SK-N-SH (cell line): ENCODE measurements around the gene TOMT. TPM values are rescaled to one million over a fixed set of nuclear protein-coding genes. Genes with fewer than 3 reads are reported as not detected.

ENCODE experiments used
- CTCF ChIA-PET: fragments of 300-600, 350-600 bp; formaldehyde crosslinking; extraction: SDS; loops from one replicate; lab custom pipeline; 2021; lab: Yijun Ruan, JAX
- POLR2A ChIA-PET: fragments of 350-600 bp; sonication (Branson Sonifier 250); formaldehyde crosslinking; extraction: SDS; loops from one replicate; lab custom pipeline; 2020; ENCODE audit warnings: antibody characterized with exemption, inconsistent platforms; lab: Yijun Ruan, JAX
- DNase-seq: peaks from one replicate; pipeline ENCODE4 v3.0.0; 2012
- H2AFZ ChIP-seq: fragments of 200-600 bp; sonication (generic); 2 replicates; pipeline ENCODE4 v1.8.1; 2016; ENCODE audit warnings: antibody characterized with exemption, mild to moderate bottlenecking, low read depth
- H3F3A ChIP-seq: fragments of 200-600 bp; sonication (generic); replicated peaks from 2 replicates; pipeline ENCODE3; 2016; ENCODE audit warnings: antibody characterized with exemption, mild to moderate bottlenecking; ENCODE audit not compliant: insufficient read depth
- H3K27ac ChIP-seq, 2 experiments: fragments of 200-500 bp in 1 of 2; fragments of 200-600 bp in 1 of 2; sonication (Bioruptor generic) in 1 of 2; sonication (generic), shearing (Covaris generic) in 1 of 2; 2 replicates each; pipeline versions ENCODE4 v1.5.1 to v1.6.1; 2014 to 2016; ENCODE audit warnings: low read depth in 2 of 2, inconsistent platforms in 1 of 2, low read length in 1 of 2, mild to moderate bottlenecking in 1 of 2, mixed read lengths in 1 of 2
- H3K27me3 ChIP-seq: fragments of 200-600 bp; sonication (generic), shearing (Covaris generic); 2 replicates; pipeline ENCODE4 v1.6.1; 2016; ENCODE audit warnings: mixed run types; ENCODE audit not compliant: insufficient read depth
- H3K36me3 ChIP-seq, 2 experiments: fragments of 200-500 bp in 1 of 2; fragments of 200-600 bp in 1 of 2; sonication (Bioruptor generic) in 1 of 2; sonication (generic) in 1 of 2; replicated peaks in 1 of 2; 2 replicates each; pipeline versions ENCODE3 to v1.5.1; 2014 to 2016; ENCODE audit warnings: low read length in 1 of 2, mild to moderate bottlenecking in 1 of 2; ENCODE audit not compliant: insufficient read depth in 2 of 2, control insufficient read depth in 1 of 2
- H3K4me1 ChIP-seq, 2 experiments: fragments of 200-500 bp in 1 of 2; fragments of 200-600 bp in 1 of 2; sonication (Bioruptor generic) in 1 of 2; sonication (generic), shearing (Covaris generic) in 1 of 2; 2 replicates each; pipeline versions ENCODE4 v1.5.1 to v1.6.1; 2014 to 2016; ENCODE audit warnings: low read depth in 1 of 2, low read length in 1 of 2, mixed run types in 1 of 2; ENCODE audit not compliant: insufficient read depth in 2 of 2, control insufficient read depth in 1 of 2
- H3K4me2 ChIP-seq: fragments of 200-600 bp; sonication (generic), shearing (Covaris generic); 2 replicates; pipeline ENCODE4 v1.6.1; 2017; ENCODE audit warnings: mixed run types
- H3K4me3 ChIP-seq, 2 experiments: fragments of 200-500 bp in 1 of 2; fragments of 200-600 bp in 1 of 2; sonication (Bioruptor generic) in 1 of 2; sonication (generic), shearing (Covaris generic) in 1 of 2; 2 replicates each; pipeline versions ENCODE4 v1.5.1 to v1.8.1; 2014 to 2016; ENCODE audit warnings: low read depth in 2 of 2, inconsistent platforms in 1 of 2, low read length in 1 of 2, mild to moderate bottlenecking in 1 of 2, mixed read lengths in 1 of 2, moderate library complexity in 1 of 2
- H3K79me2 ChIP-seq: fragments of 200-600 bp; sonication (generic); 2 replicates; pipeline ENCODE4 v1.8.1; 2017; ENCODE audit warnings: mild to moderate bottlenecking; ENCODE audit not compliant: insufficient read depth
- H3K9ac ChIP-seq: fragments of 200-600 bp; sonication (generic); 2 replicates; pipeline ENCODE4 v1.6.1; 2017; ENCODE audit warnings: mixed run types
- H3K9me2 ChIP-seq: fragments of 200-600 bp; sonication (generic); 2 replicates; pipeline ENCODE4 v1.6.1; 2017; ENCODE audit warnings: mixed run types
- H3K9me3 ChIP-seq: fragments of 200-600 bp; sonication (generic); 2 replicates; pipeline ENCODE4 v1.6.1; 2017; ENCODE audit warnings: mixed run types, mild to moderate bottlenecking, moderate library complexity
- H4K20me1 ChIP-seq: fragments of 200-600 bp; sonication (generic); 2 replicates; pipeline ENCODE4 v1.6.1; 2017; ENCODE audit warnings: mild to moderate bottlenecking, mixed run types; ENCODE audit not compliant: insufficient read depth
- ELF1 ChIP-seq: IDR thresholded peaks from 2 replicates; pipeline ENCODE4 v1.4.0; 2012
- EP300 ChIP-seq, 2 experiments: IDR thresholded peaks; 2 replicates each; pipeline versions ENCODE4 v1.4.0 to v1.6.1; 2012; ENCODE audit warnings: borderline replicate concordance in 1 of 2, low read depth in 1 of 2, low read length in 1 of 2
- GABPA ChIP-seq: IDR thresholded peaks from 2 replicates; pipeline ENCODE4 v1.4.0; 2012; ENCODE audit warnings: low read depth, mild to moderate bottlenecking
- JUND ChIP-seq: IDR thresholded peaks from 2 replicates; pipeline ENCODE4 v1.4.0; 2012
- MEF2A ChIP-seq: IDR thresholded peaks from 2 replicates; pipeline ENCODE4 v1.4.0; 2012; ENCODE audit warnings: low read depth, borderline replicate concordance
- MXI1 ChIP-seq: IDR thresholded peaks from 2 replicates; pipeline ENCODE4 v1.6.1; 2012; ENCODE audit warnings: mild to moderate bottlenecking, low read depth, low read length, improper control_type of control experiment
- POLR2AphosphoS5 ChIP-seq: IDR thresholded peaks from 2 replicates; pipeline ENCODE4 v1.6.1; 2012; ENCODE audit warnings: low read depth, low read length
- RAD21 ChIP-seq: IDR thresholded peaks from 2 replicates; pipeline ENCODE4 v1.6.1; 2012; ENCODE audit warnings: mild to moderate bottlenecking, low read length
- RFX5 ChIP-seq: IDR thresholded peaks from 2 replicates; pipeline ENCODE4 v1.6.1; 2012; ENCODE audit warnings: mild to moderate bottlenecking, improper control_type of control experiment, low read length
- SIN3A ChIP-seq: IDR thresholded peaks from 2 replicates; pipeline ENCODE4 v1.6.1; 2012; ENCODE audit warnings: low read depth, mild to moderate bottlenecking, low read length, moderate library complexity, borderline replicate concordance
- TAF1 ChIP-seq: IDR thresholded peaks from 2 replicates; pipeline ENCODE4 v1.6.1; 2012; ENCODE audit warnings: low read depth, mild to moderate bottlenecking, low read length, moderate library complexity, borderline replicate concordance
- TCF12 ChIP-seq: IDR thresholded peaks from 2 replicates; pipeline ENCODE4 v1.4.0; 2012
- YY1 ChIP-seq: IDR thresholded peaks from 2 replicates; pipeline ENCODE4 v1.4.0; 2012; ENCODE audit warnings: low read depth, mild to moderate bottlenecking
- WGBS: methylation state at CpG from one replicate; pipeline ENCODE4 v1.1.6; 2017; ENCODE audit warnings: low lambda C conversion rate; 5-methylcytosine and 5-hydroxymethylcytosine counted together
- polyA plus RNA-seq, 3 experiments: library from polyadenylated mRNA; depleted of rRNA; stranded (reverse); fragments of >200 nt; gene quantifications; 2 replicates each; pipeline ENCODE4 v1.2.3, GENCODE V29; 2012
- TF ChIP-seq, protein P1 (sequence below): IDR thresholded peaks from 2 replicates; pipeline ENCODE4 v1.4.0; 2012; ENCODE audit warnings: low read depth, borderline replicate concordance
- TF ChIP-seq, protein P2 (sequence below): IDR thresholded peaks from 2 replicates; pipeline ENCODE4 v1.4.0; 2012; ENCODE audit warnings: low read depth, borderline replicate concordance
- TF ChIP-seq, protein P3 (sequence below): IDR thresholded peaks from 2 replicates; pipeline ENCODE4 v1.4.0; 2012; ENCODE audit warnings: low read depth
- TF ChIP-seq, protein P4 (sequence below): IDR thresholded peaks from 2 replicates; pipeline ENCODE4 v1.6.1; 2012; ENCODE audit warnings: mild to moderate bottlenecking, low read depth, low read length, moderate library complexity
- TF ChIP-seq, protein P5 (sequence below): fragments of 150-350 bp; IDR thresholded peaks from 2 replicates; pipeline ENCODE4 v1.6.1; 2017; ENCODE audit warnings: antibody characterized with exemption, low read length, low read depth, borderline replicate concordance

Gene TOMT
- polyA plus RNA-seq, 1 of the 3 experiments (the other 2 are of a cell fraction): not detected

DNA sequence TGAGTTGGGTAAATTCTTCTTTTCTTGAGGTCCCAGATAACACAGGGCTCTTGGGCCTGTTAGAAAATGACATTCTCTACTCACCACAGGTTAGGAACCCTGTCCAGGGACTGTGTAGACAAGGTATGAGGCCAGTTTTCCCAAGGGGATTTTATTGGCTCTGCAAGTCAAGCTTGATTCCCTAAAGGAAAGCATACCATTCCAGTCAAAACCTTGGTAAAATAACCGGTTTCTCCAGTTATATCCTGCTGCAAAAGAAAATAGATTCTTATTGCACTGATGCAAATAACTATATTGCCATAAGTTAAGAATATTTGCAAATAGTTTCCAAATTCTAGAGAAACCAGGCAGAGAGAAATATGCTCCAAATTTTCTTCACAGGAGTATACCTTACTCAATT lies 20.2 kb downstream of the TOMT start:
- H4K20me1 ChIP-seq: no peaks in the 10 kb centered on the region
- peaks cover 5% of the 10 kb centered on the region; the same call in 1 of the 2 replicates for H3K9me3 ChIP-seq
- no peaks in the 10 kb centered on the region; the same call in 1 of the 2 replicates for H3K27me3 ChIP-seq
- H3K4me3 ChIP-seq: no peak overlapping the region
- H2AFZ ChIP-seq: no peak overlapping the region
- no peaks in the 10 kb centered on the region for H3K9me2 ChIP-seq
- 16% methylated on average over 1 of the region's 1 CpG for WGBS
- H3K36me3 ChIP-seq: no peaks in the 10 kb centered on the region
- H3K4me1 ChIP-seq: no peaks in the 10 kb centered on the region
- DNase-seq: no peak
- no peaks in the 10 kb centered on the region for H3F3A ChIP-seq
- H3K27ac ChIP-seq: no peak overlapping the region
- CTCF ChIA-PET: interaction anchor here (0.8 to 2.2 kb wide), 5 partner anchors 15 to 309 kb away, joined by 3 to 12 read pairs (median 4); partner anchors contain the start of genes CLPB and XNDC1N
- no peak overlapping the region for H3K9ac ChIP-seq
- POLR2A ChIA-PET: no interaction called here
- H3K79me2 ChIP-seq: no peaks in the 10 kb centered on the region
- H3K4me2 ChIP-seq: no peak overlapping the region
- TF ChIP-seq TCF12 (no peak), MXI1 (no peak), EP300 (IDR thresholded peaks at IDR 0.05; ENCODE audit: borderline replicate concordance in 1 of 2, low read depth in 1 of 2, low read length in 1 of 2) (no peak), TAF1 (no peak), GABPA (no peak), ELF1 (no peak), RFX5 (no peak), YY1 (no peak), POLR2AphosphoS5 (no peak), JUND (no peak), RAD21 (no peak), SIN3A (no peak), MEF2A (no peak)
- TF ChIP-seq, protein P1, sequence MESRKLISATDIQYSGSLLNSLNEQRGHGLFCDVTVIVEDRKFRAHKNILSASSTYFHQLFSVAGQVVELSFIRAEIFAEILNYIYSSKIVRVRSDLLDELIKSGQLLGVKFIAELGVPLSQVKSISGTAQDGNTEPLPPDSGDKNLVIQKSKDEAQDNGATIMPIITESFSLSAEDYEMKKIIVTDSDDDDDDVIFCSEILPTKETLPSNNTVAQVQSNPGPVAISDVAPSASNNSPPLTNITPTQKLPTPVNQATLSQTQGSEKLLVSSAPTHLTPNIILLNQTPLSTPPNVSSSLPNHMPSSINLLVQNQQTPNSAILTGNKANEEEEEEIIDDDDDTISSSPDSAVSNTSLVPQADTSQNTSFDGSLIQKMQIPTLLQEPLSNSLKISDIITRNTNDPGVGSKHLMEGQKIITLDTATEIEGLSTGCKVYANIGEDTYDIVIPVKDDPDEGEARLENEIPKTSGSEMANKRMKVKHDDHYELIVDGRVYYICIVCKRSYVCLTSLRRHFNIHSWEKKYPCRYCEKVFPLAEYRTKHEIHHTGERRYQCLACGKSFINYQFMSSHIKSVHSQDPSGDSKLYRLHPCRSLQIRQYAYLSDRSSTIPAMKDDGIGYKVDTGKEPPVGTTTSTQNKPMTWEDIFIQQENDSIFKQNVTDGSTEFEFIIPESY: no peak
- TF ChIP-seq, protein P2, sequence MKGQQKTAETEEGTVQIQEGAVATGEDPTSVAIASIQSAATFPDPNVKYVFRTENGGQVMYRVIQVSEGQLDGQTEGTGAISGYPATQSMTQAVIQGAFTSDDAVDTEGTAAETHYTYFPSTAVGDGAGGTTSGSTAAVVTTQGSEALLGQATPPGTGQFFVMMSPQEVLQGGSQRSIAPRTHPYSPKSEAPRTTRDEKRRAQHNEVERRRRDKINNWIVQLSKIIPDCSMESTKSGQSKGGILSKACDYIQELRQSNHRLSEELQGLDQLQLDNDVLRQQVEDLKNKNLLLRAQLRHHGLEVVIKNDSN: no peak
- TF ChIP-seq, protein P3, sequence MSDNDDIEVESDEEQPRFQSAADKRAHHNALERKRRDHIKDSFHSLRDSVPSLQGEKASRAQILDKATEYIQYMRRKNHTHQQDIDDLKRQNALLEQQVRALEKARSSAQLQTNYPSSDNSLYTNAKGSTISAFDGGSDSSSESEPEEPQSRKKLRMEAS: no peak
- TF ChIP-seq, protein P4, sequence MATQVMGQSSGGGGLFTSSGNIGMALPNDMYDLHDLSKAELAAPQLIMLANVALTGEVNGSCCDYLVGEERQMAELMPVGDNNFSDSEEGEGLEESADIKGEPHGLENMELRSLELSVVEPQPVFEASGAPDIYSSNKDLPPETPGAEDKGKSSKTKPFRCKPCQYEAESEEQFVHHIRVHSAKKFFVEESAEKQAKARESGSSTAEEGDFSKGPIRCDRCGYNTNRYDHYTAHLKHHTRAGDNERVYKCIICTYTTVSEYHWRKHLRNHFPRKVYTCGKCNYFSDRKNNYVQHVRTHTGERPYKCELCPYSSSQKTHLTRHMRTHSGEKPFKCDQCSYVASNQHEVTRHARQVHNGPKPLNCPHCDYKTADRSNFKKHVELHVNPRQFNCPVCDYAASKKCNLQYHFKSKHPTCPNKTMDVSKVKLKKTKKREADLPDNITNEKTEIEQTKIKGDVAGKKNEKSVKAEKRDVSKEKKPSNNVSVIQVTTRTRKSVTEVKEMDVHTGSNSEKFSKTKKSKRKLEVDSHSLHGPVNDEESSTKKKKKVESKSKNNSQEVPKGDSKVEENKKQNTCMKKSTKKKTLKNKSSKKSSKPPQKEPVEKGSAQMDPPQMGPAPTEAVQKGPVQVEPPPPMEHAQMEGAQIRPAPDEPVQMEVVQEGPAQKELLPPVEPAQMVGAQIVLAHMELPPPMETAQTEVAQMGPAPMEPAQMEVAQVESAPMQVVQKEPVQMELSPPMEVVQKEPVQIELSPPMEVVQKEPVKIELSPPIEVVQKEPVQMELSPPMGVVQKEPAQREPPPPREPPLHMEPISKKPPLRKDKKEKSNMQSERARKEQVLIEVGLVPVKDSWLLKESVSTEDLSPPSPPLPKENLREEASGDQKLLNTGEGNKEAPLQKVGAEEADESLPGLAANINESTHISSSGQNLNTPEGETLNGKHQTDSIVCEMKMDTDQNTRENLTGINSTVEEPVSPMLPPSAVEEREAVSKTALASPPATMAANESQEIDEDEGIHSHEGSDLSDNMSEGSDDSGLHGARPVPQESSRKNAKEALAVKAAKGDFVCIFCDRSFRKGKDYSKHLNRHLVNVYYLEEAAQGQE: no peak
- TF ChIP-seq, protein P5, sequence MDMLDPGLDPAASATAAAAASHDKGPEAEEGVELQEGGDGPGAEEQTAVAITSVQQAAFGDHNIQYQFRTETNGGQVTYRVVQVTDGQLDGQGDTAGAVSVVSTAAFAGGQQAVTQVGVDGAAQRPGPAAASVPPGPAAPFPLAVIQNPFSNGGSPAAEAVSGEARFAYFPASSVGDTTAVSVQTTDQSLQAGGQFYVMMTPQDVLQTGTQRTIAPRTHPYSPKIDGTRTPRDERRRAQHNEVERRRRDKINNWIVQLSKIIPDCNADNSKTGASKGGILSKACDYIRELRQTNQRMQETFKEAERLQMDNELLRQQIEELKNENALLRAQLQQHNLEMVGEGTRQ: no peak
- TF ChIP-seq, all 33 proteins: peak for 0
